ENCODE measurements around the gene PARP6.

PARP6 gene

GRCh38 chr15:72230197-72231065, 41.9 kb downstream of the PARP6 start:
- peak; percentile 36 for DNase-seq

GRCh38 chr15:72229947-72230196, 42.5 kb downstream of the PARP6 start:
- no peak for DNase-seq

- DNase-seq, result no peak
These were observed 43.0 kb downstream of the PARP6 start for GRCh38 chr15:72229076-72229946.

GRCh38 chr15:72227720-72228119, 44.6 kb downstream of the PARP6 start:
- no peak for DNase-seq

GRCh38 chr15:72227192-72227586, 45.2 kb downstream of the PARP6 start:
- DNase-seq, result no peak

GRCh38 chr15:72223278-72223677, 49.1 kb downstream of the PARP6 start:
- no peak for DNase-seq

- DNase-seq, result no peak
These were observed 50.0 kb downstream of the PARP6 start for GRCh38 chr15:72222393-72222792.

- DNase-seq, result no peak
These were observed 51.7 kb downstream of the PARP6 start for GRCh38 chr15:72220687-72221086.

GRCh38 chr15:72217216-72217615, 55.1 kb downstream of the PARP6 start:
- no peak for DNase-seq

GRCh38 chr15:72216079-72216478, 56.3 kb downstream of the PARP6 start:
- no peak for DNase-seq

GRCh38 chr15:72207558-72208085, 64.7 kb downstream of the PARP6 start:
- DNase-seq, result no peak

- no peak for DNase-seq
These were observed 65.7 kb downstream of the PARP6 start for GRCh38 chr15:72206677-72207000.

GRCh38 chr15:72205896-72206676, 66.3 kb downstream of the PARP6 start:
- DNase-seq, result no peak

- DNase-seq, result no peak
These were observed 67.1 kb downstream of the PARP6 start for GRCh38 chr15:72205273-72205672.

GRCh38 chr15:72203507-72203837, 68.9 kb downstream of the PARP6 start:
- peak; percentile 91 for DNase-seq

GRCh38 chr15:72202801-72203506, 69.4 kb downstream of the PARP6 start:
- DNase-seq, result no peak

- no peak for DNase-seq
These were observed 70.1 kb downstream of the PARP6 start for GRCh38 chr15:72202302-72202701.

- no peak for DNase-seq
These were observed 70.9 kb downstream of the PARP6 start for GRCh38 chr15:72201391-72201921.

GRCh38 chr15:72200395-72201237, 71.7 kb downstream of the PARP6 start:
- DNase-seq, result no peak

- DNase-seq, result peak; percentile 4
These were observed 72.6 kb downstream of the PARP6 start for GRCh38 chr15:72199721-72200212.

GRCh38 chr15:72199205-72199515, 73.2 kb downstream of the PARP6 start:
- no peak for DNase-seq
